Epithelial cell of esophagus (primary cell): Measurements from ENCODE around the gene CRB3.

Experiments
- DNase-seq: peaks from one replicate; pipeline ENCODE4 v3.0.0; 2010; ENCODE audit warnings: low read depth
- H3K4me3 ChIP-seq: 2 replicates; pipeline ENCODE4 v1.5.1; 2011; ENCODE audit warnings: mild to moderate bottlenecking, low read length, control low read depth
- TF ChIP-seq, protein P1 (sequence below): IDR thresholded peaks from 2 replicates; pipeline ENCODE4 v1.5.1; 2011; ENCODE audit warnings: low read depth, mild to moderate bottlenecking, low read length, control low read depth, inconsistent platforms; ENCODE audit not compliant: insufficient read depth; ENCODE audit errors: missing control alignments

Gene CRB3

DNA sequence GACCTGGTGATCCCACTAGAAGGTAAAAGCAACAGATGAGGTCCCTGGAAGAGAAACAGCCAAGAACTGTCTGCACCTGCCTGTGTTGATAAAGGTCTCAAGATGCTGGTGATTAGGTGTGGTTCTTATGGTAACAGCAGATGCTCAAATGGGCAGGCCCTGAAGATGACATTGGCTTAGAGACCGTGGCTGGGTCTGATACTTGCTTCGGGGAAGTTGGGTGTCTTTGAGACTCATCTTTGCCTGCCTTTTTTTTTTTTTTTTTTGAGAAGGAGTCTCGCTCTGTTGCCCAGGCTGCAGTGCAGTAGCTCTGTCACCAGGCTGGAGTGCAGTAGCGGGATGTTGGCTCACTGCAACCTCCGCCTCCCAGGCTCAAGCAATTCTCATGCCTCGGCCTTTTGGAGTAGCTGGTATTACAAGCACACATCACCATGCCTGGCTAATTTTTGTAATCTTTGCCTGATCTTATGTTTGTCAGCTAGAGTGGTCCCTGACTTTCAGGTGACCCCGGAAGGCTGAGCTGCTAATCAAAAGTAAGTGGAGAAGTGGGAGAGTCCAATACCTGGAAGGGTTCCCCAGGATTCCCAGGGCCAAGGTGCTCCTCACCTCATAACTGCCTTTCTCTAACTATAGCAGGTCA is 12.4 kb upstream of the CRB3 start:
- TF ChIP-seq, protein P1, sequence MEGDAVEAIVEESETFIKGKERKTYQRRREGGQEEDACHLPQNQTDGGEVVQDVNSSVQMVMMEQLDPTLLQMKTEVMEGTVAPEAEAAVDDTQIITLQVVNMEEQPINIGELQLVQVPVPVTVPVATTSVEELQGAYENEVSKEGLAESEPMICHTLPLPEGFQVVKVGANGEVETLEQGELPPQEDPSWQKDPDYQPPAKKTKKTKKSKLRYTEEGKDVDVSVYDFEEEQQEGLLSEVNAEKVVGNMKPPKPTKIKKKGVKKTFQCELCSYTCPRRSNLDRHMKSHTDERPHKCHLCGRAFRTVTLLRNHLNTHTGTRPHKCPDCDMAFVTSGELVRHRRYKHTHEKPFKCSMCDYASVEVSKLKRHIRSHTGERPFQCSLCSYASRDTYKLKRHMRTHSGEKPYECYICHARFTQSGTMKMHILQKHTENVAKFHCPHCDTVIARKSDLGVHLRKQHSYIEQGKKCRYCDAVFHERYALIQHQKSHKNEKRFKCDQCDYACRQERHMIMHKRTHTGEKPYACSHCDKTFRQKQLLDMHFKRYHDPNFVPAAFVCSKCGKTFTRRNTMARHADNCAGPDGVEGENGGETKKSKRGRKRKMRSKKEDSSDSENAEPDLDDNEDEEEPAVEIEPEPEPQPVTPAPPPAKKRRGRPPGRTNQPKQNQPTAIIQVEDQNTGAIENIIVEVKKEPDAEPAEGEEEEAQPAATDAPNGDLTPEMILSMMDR = no peak
- no peak for DNase-seq
- no peak overlapping the region for H3K4me3 ChIP-seq

DNA sequence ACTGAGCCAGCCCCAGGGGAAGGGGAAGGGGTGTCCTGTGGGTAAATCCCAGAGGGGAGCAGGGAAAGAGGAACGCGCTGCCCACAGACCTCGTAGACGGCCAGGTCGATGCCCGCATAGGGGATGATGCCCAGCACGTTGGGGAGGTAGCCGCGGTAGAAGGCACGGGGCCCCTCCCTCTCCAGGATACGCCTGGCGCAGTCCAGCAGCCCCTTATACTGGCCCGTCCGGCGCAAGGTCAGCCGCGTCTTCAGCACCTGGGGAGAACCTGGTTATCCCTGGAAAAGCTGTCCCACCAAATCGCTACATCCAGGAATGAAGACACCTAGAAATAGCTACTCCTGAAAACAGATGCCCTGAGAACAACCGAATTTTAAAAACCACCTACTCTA is 11.9 kb upstream of the CRB3 start:
- TF ChIP-seq, protein P1 = no peak
- DNase-seq = no peak
- H3K4me3 ChIP-seq = no peak overlapping the region

DNA sequence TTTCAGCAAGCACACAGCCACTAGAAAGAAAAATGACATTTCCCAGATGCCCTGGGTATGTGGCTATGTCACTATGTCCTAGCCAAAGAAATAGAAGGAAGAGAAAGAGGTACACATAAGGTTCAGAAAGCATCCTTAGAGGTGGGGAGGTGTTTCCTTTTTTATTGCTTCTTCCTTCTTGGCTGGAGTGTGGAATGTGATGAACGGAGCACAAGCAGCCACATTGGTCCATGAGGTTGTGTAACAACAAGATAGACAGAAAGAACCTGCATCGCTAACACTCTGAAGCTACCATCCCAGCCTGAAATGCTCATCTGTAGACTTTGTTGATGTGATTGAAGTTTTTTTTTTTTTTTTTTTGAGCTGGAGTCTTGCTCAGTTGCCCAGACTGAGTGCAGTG is 11.2 kb upstream of the CRB3 start:
- no peak for DNase-seq
- no peak overlapping the region for H3K4me3 ChIP-seq
- TF ChIP-seq, protein P1 = no peak

DNA sequence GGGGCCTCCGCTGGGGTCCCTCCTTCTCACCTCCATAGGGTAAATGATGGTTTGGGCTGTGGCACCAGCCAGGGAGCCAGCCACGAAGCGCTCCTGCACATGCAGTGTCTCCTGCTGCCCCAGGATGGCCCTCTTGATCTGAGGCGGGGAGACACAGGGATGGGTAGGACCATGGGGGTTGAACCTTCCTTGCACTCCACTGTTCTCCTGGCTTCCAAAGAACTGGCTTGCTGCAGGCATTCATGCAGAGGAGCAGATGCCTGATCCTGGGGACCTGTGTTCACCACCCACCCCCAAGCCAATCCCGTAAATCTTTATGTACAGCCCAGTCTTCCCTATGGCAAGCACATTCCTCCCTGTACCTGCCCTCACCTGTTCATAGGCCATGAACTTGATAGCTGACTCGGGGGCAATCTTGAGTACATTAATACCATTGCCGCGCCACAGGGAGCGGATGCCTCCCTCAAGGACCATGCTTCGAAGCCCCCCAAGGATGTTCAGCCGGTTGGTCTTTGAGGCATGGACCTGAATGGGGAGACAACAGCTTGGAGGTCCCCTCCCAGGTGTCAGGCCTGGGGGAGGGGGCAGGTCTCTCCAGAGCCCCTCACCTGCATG is 10.0 kb upstream of the CRB3 start:
- TF ChIP-seq, protein P1 = no peak
- H3K4me3 ChIP-seq = no peak overlapping the region
- DNase-seq = no peak

DNA sequence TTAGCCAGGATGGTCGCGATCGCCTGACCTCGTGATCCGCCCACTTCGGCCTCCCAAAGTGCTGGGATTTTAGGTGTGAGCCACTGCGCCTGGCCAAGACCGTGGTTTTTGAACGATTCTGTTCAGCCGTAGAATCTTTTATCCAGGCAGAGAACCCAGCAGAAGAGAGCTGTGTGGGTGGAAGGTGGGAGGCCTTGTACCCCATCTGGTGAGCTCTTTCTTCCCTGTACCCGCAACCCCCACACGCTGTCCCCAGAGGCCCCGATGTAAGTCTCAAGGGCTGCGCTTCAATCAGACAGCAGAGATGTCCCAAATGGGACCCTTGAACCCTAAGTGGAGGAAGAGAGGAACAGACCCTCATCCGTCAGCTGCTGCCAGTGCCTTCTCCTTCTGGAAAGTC is 8.1 kb upstream of the CRB3 start:
- H3K4me3 ChIP-seq = no peak overlapping the region
- TF ChIP-seq, protein P1 = no peak
- no peak for DNase-seq

DNA sequence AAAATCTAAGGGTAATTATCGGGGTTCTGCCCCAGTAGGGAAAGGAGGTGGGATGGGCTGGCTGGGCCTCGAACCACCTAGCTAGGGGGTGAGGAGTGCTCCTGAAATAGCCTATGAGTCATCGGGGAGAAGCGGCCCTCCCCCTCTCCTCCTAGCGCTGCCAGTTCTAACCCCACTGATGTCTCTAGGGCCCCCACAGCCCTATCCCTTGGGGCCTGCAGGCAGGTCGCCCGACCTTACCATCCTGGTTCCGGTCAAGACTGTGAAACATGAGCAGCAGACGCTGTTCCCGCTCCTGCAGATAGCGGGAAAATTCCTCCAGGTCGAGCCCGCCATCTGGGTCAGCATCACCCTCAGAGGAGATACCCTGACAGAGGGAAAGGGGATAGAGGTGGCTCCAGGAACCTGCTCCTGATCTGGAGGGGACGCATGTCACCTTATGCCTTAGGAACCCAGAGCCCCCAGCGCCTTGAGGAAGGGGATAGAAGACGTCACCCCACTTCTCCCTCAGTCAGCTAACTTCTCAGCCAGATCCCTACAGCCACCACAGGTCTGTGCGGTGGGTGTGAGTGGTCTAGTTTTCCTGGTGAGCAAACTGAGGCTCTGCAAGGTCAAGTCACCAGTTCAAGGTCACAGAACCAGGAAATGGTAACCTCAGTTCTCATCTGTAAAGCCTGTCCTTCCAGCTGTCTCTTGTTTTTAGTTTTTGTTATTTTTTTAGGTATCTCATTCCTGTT is 5.9 kb upstream of the CRB3 start:
- H3K4me3 ChIP-seq = no peak overlapping the region
- no peak for DNase-seq
- TF ChIP-seq, protein P1 = no peak
